SK-N-SH (cell line): Measurements from ENCODE around the gene NHERF2.

Experiments
- FOSL2 ChIP-seq: IDR thresholded peaks from 2 replicates; pipeline ENCODE4 v1.4.0; 2012; ENCODE audit warnings: low read depth, mild to moderate bottlenecking, moderate library complexity, borderline replicate concordance
- JUND ChIP-seq: IDR thresholded peaks from 2 replicates; pipeline ENCODE4 v1.4.0; 2012
- NFIC ChIP-seq: IDR thresholded peaks from 2 replicates; pipeline ENCODE4 v1.4.0; 2012; ENCODE audit warnings: borderline replicate concordance
- RFX5 ChIP-seq: IDR thresholded peaks from 2 replicates; pipeline ENCODE4 v1.6.1; 2012; ENCODE audit warnings: mild to moderate bottlenecking, improper control_type of control experiment, low read length
- TAF1 ChIP-seq: IDR thresholded peaks from 2 replicates; pipeline ENCODE4 v1.6.1; 2012; ENCODE audit warnings: low read depth, mild to moderate bottlenecking, low read length, moderate library complexity, borderline replicate concordance
- YY1 ChIP-seq: IDR thresholded peaks from 2 replicates; pipeline ENCODE4 v1.4.0; 2012; ENCODE audit warnings: low read depth, mild to moderate bottlenecking
- TF ChIP-seq, protein P1 (sequence below): fragments of 150-350 bp; IDR thresholded peaks from 2 replicates; pipeline ENCODE4 v1.6.1; 2017; ENCODE audit warnings: antibody characterized with exemption, low read length, low read depth, borderline replicate concordance
- TF ChIP-seq, protein P2 (sequence below): fragments of 200-600 bp; sonication (generic); IDR thresholded peaks from 2 replicates; pipeline ENCODE4 v1.6.1; 2017; ENCODE audit warnings: antibody characterized with exemption, mild to moderate bottlenecking, moderate library complexity
- TF ChIP-seq, protein P3 (sequence below): IDR thresholded peaks from 2 replicates; pipeline ENCODE4; 2012

GRCh38 chr16:2039274-2040031 lies 12.8 kb downstream of the NHERF2 start:
- TF ChIP-seq, protein P1, sequence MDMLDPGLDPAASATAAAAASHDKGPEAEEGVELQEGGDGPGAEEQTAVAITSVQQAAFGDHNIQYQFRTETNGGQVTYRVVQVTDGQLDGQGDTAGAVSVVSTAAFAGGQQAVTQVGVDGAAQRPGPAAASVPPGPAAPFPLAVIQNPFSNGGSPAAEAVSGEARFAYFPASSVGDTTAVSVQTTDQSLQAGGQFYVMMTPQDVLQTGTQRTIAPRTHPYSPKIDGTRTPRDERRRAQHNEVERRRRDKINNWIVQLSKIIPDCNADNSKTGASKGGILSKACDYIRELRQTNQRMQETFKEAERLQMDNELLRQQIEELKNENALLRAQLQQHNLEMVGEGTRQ = no peak
- TF ChIP-seq, protein P2, sequence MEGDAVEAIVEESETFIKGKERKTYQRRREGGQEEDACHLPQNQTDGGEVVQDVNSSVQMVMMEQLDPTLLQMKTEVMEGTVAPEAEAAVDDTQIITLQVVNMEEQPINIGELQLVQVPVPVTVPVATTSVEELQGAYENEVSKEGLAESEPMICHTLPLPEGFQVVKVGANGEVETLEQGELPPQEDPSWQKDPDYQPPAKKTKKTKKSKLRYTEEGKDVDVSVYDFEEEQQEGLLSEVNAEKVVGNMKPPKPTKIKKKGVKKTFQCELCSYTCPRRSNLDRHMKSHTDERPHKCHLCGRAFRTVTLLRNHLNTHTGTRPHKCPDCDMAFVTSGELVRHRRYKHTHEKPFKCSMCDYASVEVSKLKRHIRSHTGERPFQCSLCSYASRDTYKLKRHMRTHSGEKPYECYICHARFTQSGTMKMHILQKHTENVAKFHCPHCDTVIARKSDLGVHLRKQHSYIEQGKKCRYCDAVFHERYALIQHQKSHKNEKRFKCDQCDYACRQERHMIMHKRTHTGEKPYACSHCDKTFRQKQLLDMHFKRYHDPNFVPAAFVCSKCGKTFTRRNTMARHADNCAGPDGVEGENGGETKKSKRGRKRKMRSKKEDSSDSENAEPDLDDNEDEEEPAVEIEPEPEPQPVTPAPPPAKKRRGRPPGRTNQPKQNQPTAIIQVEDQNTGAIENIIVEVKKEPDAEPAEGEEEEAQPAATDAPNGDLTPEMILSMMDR = no peak
- TF ChIP-seq, protein P3, sequence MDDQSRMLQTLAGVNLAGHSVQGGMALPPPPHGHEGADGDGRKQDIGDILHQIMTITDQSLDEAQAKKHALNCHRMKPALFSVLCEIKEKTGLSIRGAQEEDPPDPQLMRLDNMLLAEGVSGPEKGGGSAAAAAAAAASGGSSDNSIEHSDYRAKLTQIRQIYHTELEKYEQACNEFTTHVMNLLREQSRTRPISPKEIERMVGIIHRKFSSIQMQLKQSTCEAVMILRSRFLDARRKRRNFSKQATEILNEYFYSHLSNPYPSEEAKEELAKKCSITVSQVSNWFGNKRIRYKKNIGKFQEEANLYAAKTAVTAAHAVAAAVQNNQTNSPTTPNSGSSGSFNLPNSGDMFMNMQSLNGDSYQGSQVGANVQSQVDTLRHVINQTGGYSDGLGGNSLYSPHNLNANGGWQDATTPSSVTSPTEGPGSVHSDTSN = no peak
- no peak for TF ChIP-seq JUND
- TF ChIP-seq RFX5 = no peak
- TF ChIP-seq TAF1 = no peak
- TF ChIP-seq YY1 = no peak
- no peak for TF ChIP-seq FOSL2
- no peak for TF ChIP-seq NFIC
